Eye (tissue), 1 donor: ENCODE data around the gene NINL.
"Not testable (repeated sequence)": the region's sequence is repeated elsewhere in the genome, so short reads cannot be mapped to it uniquely, and the experiment has no call there.

Experiments used
- DNase-seq: peaks from one replicate; pipeline ENCODE4 v3.0.0-alpha.2; 2015

The NINL gene

DNA sequence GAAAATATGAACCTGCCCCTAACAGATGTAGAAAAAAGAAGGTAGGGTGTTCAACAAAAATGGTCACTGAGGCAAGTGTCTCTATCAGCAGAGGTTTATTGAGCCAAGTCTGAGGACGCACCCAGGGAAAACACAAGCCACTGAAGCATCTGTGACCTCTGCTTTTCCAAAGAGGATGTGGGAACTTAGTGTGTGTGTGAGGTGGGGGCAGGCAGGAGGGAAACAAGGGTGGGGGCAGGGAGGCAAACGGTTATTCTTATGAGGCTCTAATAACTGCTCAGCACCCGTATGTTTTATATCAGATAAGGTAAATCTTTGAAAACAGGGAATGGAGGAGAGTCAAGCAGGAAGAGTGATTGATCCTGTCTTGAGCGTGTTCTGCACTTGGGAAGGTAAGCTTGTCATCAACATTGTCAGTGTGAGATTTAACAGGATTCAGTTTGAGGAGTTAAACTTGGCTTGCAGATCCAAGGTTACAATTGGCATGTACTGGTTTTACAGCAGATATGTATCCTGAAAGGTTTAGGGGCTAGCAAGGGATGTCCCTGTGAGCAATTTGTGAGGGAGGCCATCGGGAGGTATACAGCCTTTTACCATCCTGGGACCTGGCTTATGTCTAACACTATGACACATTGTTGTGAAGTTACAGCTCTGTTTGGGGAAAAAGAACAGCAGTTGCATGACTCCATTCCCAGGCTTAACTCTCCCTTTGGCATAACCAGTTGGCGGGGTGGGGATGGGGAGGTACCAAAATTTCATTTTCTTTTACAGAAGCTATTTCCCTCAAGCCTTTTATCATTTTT lies 33.7 kb downstream of the NINL start:
- DNase-seq = no peak

- not testable (repeated sequence) for DNase-seq
Measured at GRCh38 chr20:25550645-25551337, 34.5 kb downstream of the NINL start.

GRCh38 chr20:25549843-25550477 lies 35.4 kb downstream of the NINL start:
- peak; percentile 32 for DNase-seq

DNA sequence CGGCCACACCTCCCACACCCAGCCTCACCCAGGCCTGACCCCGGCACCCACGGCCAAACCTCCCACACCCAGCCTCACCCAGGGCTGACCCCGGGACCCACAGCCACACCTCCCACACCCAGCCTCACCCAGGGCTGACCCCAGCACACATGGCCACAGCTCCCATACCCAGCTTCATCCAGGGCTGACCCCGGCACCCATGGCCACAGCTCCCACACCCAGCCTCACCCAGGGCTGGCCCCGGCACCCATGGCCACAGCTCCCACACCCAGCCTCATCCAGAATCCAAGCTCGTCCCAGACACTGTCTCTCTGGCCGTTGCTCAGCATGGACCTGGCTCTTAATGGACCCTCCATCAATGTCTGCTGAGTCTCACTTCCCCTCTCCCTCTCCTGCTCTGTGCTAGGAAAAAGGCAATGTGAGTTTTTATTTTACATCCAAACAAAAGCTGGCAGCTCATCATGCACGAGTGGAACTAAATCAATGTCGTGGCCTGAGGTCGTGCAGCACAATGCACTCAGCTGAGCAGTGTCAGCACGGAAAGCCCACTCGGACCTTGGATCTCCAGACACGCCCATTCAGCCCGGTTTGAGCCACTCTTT lies 36.1 kb downstream of the NINL start:
- DNase-seq = peak; percentile 45

DNA sequence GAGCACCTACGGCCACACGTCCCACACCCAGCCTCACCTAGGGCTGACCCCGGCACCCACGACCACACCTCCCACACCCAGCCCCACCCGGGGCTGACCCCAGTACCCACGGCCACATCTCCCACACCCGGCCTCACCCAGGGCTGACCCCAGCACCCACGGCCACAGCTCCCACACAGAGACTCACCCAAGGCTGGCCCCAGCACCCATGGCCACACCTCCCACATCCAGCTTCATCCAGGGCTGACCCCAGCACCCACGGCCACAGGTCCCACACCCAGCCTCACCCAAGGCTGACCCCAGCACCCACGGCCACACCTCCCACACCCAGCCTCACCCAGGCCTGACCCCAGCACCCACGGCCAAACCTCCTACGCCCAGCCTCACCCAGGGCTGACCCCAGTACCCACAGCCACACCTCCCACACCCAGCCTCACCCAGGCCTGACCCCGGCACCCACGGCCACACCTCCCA lies 36.7 kb downstream of the NINL start:
- DNase-seq = no peak

- no peak for DNase-seq
Measured at GRCh38 chr20:25547999-25548398, 37.3 kb downstream of the NINL start.

- DNase-seq = no peak
Measured at GRCh38 chr20:25547063-25547462, 38.3 kb downstream of the NINL start.

GRCh38 chr20:25546048-25546447 lies 39.3 kb downstream of the NINL start:
- no peak for DNase-seq

GRCh38 chr20:25545171-25545570 lies 40.2 kb downstream of the NINL start:
- DNase-seq = no peak

- DNase-seq = no peak
Measured at GRCh38 chr20:25544734-25545133, 40.6 kb downstream of the NINL start.

GRCh38 chr20:25544311-25544710 lies 41.0 kb downstream of the NINL start:
- no peak for DNase-seq

DNA sequence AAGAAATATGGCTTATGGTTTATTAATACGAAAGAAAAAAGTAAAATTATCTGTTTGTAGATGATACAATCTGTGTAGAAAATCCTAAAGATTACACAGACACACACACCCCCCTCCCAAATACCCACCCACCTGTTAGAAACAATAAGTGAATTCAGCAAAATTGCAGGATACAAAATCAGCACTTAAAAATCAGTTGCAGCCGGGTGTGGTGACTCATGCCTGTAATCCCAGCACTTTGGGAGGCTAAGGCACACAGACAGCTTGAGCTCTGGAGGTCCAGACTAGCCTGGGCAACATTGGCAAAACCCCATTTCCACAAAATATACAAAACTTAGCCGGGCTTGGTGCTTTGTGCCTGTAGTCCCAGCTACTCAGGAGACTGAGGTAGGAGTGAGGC lies 42.3 kb downstream of the NINL start:
- no peak for DNase-seq

- DNase-seq = no peak
Measured at GRCh38 chr20:25541676-25542075, 43.7 kb downstream of the NINL start.

DNA sequence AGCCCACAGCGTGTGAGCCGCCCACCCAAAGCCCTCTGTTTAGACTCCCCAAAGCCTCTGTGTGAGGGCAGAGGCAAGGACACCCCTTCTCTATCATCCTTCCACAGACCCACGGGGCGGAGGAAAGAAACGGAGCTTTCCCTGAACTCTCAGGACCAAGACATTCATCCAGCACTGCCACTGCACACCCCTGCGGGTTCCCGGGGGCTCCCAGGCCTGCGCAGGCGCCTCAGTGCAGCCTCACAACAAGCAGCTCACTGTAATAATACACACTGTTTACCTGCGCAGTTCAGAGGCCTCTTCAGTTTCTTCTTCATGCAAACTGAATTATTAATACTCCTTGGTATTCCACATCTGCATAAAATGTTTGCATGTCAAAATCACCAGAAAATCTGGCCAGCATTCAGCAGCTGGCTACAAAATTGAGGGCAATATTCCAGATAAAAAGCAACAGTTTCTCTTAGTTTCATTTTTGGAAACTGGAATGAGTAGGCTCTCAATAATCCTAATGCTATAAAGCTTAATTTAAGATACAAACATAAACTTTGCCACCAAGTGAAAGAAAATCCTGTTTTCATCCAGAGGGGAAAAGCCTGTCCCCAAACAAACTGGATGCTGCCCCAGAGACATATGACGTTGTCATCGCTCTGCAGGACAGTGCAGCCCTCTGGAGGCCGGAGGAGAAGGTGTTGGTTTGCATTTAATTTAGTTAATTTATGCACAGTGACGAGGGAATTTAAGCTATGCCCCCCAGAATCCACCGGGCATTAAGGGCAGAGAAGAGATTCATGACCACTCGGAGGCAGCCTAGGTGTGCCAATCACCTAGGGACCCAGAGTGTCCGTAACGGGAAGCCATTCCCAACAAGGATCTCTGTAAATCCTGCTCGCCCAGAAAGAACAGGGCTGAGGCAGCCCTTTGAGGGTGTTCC lies 45.3 kb downstream of the NINL start:
- peak; percentile 30 for DNase-seq

GRCh38 chr20:25538838-25539665 lies 46.3 kb downstream of the NINL start:
- DNase-seq = no peak

DNA sequence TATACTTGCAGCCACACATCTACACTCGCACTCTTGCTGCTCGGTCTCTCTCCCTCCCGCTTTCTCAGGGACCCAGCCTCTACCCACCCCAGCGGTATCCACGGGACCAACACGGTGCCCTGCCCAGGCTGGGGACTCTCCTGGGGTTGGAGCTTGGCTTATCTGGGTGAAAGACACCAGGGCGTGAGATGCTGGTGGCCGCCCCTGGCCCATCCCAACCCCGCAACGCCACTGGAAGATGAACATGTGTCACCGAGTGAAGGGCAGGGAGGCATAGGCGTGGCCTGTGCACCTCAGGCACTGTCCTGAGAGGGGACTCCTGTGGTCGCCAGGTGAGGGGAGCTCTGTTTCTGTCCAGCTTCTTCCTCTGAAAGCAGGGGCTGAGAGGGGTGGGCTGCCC lies 47.4 kb downstream of the NINL start:
- no peak for DNase-seq

DNA sequence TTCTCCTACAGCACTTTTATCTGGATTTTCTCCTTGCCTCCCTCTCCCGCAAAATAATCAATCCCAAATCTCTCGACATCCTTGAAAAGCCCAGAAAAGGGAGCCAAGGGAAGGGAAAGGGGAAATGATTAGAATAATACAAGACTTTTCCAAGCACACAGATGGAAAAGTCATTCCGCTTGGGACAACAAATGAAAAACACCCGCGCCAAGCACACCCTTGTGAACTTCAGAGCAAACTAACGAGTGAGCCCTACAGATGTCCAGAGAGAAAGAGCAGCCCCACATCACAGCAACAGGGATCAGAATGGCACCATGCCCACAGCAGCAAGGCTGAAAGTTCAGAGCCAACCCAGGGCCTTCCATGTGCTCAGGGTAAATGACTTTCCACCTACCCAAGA lies 49.6 kb downstream of the NINL start:
- no peak for DNase-seq

DNA sequence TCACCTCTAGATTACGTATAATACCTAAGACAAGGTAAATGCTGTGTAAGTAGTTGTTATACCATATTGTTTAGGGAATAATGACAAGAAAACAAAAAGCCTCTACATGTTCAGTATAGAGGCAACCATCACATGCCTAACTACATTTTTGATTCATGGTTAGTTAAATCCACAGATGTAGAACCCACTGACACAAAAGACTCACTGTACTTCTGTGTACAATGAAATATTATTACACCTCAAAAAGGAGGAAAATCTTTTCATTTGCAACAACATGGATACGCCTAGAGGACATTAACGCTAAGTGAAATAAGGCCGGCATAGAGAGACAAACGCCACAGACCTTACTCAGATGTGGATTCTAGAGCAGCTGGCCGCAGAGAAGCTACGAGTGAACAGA lies 50.5 kb downstream of the NINL start:
- no peak for DNase-seq

DNA sequence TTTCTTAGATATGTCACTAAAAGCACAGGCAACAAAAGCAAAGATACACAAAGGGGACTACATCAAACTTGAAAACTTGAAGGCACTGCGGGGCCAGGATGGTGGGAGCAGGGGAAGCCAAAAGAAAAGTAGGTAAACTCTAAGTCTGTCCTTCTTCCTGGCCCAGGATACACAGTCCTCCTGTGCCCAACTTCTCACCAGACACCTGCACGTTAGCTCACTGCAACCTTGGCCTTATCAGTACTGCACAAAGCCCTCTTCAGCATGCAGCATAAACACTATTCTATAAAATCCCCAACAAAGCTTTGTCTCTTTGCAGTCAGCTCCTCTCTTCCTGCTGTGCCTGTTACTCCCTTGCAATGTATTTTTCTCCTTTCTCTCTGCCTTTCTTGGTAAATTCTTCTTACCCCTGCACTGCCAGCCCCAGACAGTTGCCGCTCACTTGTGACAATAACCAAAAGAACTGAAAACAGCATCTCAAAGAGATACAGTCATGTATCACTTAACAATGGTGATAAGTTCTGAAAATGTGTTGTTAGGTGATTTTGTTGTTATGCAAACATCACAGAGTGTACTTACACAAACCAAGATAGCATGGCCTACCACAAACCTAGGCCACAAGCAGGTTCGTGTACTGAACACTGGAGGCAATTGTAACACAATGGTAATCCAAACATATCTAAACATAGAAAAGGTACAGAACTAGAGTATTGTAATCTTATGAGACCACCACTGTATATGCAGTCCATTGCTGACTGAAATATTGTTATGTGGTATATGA lies 51.2 kb downstream of the NINL start:
- no peak for DNase-seq

DNA sequence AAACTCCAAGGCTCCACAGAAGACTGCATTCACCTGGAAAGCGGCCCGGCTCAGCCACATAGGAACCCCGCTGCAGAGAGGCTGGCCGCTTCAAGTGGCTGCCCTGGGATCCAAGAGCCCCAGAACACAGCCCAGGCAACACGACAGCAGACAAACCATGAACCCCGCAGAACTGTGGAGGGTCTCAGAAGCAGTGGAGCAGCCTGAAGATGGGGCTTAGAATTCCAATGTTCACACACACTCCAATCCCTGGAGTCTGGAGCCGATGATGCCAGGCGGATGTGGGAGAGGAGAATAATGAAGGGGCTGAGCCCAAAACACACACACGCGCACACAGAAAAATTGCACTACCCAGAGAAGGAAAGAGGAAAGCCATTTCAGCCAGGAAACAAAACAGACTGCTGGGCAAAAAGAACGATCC lies 52.4 kb downstream of the NINL start:
- DNase-seq = no peak
